Left lobe of liver (tissue), 2 donors: ENCODE measurements around the gene SMPDL3A. TPM values are rescaled to one million over a fixed set of nuclear protein-coding genes. Genes with fewer than 3 reads are reported as not detected.

Experiments
- ATAC-seq: fragments of 200-7000 bp; cut with Tn5 transposase; one replicate; pipeline ENCODE4 v1.9.1; 2020; ENCODE audit warnings: mild to moderate bottlenecking, moderate library complexity
- DNase-seq: peaks from one replicate; pipeline ENCODE4 v3.0.0-alpha.2; 2020; ENCODE audit warnings: low spot score
- total RNA-seq: library from RNA; stranded (reverse); gene quantifications from one replicate; pipeline ENCODE4 v1.2.1, GENCODE V29; 2021
- donor health status: DM: no; HTN: no; CAD: no; lungs with moderate emphysema.
- donor health status: DM: no; HTN: yes; CAD: no.

SMPDL3A gene
- total RNA-seq, 1 donor from 2014 or later, result 29.3 TPM

DNA sequence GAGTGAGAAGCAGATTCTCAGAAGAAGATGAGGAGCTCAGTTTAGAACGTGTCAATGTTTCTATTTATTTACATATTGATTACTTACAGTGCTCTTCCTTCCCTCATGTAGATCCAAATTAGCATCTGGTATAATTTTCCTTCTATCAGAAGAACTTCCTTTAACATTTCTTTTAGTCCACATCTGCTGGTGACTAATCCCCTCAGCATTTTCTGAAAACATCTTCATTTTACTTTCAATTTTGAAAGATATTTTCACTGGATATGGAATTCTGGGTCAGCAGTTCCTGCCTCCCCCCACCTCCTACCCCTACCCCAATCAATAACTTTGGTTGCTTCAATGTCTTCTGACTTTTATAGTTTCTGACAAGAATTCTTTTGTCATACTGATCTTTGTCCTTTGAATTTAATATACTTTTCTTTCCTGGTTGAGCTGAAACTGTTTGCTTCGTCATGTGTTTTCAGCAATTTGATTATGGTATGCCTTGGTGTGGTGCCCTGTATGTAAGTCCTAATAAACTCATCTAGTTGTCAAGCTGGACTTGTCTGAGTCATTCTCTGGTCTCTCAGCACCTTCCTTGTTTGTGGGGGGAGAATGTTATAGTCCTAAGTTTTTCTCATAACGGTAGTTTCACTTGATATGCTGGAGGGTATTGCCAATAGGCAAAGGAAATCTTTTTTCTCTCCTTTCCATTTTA is 57.0 kb downstream of the SMPDL3A start:
- ATAC-seq, result no peak
- DNase-seq, result no peak

DNA sequence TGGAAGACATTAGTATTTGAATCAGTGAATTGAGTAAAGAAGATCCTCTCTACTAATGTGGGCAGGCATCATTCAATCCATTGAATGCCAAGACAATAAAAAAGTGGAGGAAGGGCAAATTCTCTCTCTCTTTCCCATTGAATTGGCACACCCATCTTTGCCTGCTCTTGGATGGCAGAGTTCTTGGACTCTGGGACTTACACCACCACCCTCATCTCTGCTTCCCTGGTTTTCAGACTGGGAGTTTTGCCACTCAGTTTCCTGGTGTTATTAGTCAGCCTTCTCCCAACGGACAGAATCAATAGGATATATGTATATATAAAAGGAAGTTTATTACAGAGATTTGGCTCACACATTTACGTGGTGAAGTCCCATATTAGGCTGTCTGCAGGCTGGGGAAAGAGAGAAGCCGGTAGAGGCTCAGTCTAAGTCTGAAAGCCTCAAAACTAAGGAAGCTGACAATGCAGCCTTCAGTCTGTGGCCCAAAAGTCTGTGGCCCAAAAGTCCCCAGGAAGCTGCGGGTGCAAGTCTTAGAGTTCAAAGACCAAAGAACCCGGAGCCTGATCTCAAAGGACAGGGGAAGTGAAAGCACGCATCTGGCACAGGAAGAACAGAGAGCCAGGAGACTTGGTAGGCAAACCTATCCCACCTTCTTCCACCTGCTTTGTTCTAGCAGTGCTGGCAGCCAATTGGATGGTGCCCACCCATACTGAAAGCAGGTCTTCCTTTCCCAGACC is 64.4 kb downstream of the SMPDL3A start:
- ATAC-seq (no peak), DNase-seq (no peak)

Other genes starting within 250 kb of the SMPDL3A start
- 2.1 TPM for gene PKIB, start 178.9 kb upstream of the SMPDL3A start, total RNA-seq
- gene FABP7, start 9.5 kb upstream of the SMPDL3A start, total RNA-seq, result not detected
- not detected for gene CLVS2, start 207.0 kb downstream of the SMPDL3A start, total RNA-seq